ENCODE data around the gene JUN. TPM values are rescaled to one million over a fixed set of nuclear protein-coding genes. Genes with fewer than 3 reads are reported as not detected.

The JUN gene
- total and polyA plus RNA-seq, 2 experiments from 2014 or later = 189 to 351 TPM

GRCh38 chr1:58809325-58810010, 25.6 kb upstream of the JUN start:
- H3K9me3 ChIP-seq (ENCODE audit: low read depth) = no peaks in the 10 kb centered on the region
- H3K27me3 ChIP-seq = no peaks in the 10 kb centered on the region
- H3K79me2 ChIP-seq = no peaks in the 10 kb centered on the region
- peak overlapping the region; percentile 72 for H3K27ac ChIP-seq
- H4K20me1 ChIP-seq (ENCODE audit: insufficient read depth, poor library complexity, severe bottlenecking) = no peaks in the 10 kb centered on the region
- H3K4me2 ChIP-seq = no peak overlapping the region
- H3K9me2 ChIP-seq (replicated peaks; ENCODE audit: insufficient read depth) = no peaks in the 10 kb centered on the region
- no peaks in the 10 kb centered on the region for H3K36me3 ChIP-seq (replicated peaks; ENCODE audit: insufficient read depth, low read depth)
- peak; percentile 56 for DNase-seq (ENCODE audit: low spot score)
- peaks cover 19% of the 10 kb centered on the region for H3K4me1 ChIP-seq (ENCODE audit: insufficient read depth)
- no peak for TF ChIP-seq EZH2 (IDR thresholded peaks at IDR 0.05; ENCODE audit: borderline replicate concordance)
- no peak for TF ChIP-seq EZH2phosphoT487 (IDR thresholded peaks at IDR 0.05; ENCODE audit: low read depth, severe bottlenecking, unreplicated experiment)
- TF ChIP-seq CTCF (IDR thresholded peaks at IDR 0.05; ENCODE audit: poor library complexity) = no peak
- H3K4me3 ChIP-seq = no peak overlapping the region
- 80% methylated on average over 9 of the region's 9 CpGs for WGBS (ENCODE audit: low lambda C conversion rate, missing lambda C conversion rate)
- H2AFZ ChIP-seq = no peak overlapping the region

GRCh38 chr1:58808077-58808476, 24.2 kb upstream of the JUN start:
- DNase-seq (ENCODE audit: low spot score) = no peak
- no peak overlapping the region for H3K4me2 ChIP-seq
- H3K27me3 ChIP-seq = no peaks in the 10 kb centered on the region
- no peak overlapping the region for H2AFZ ChIP-seq
- no peaks in the 10 kb centered on the region for H3K36me3 ChIP-seq (replicated peaks; ENCODE audit: insufficient read depth, low read depth)
- H3K79me2 ChIP-seq = no peaks in the 10 kb centered on the region
- H3K27ac ChIP-seq = no peak overlapping the region
- TF ChIP-seq EZH2phosphoT487 (IDR thresholded peaks at IDR 0.05; ENCODE audit: low read depth, severe bottlenecking, unreplicated experiment) = no peak
- no peak for TF ChIP-seq EZH2 (IDR thresholded peaks at IDR 0.05; ENCODE audit: borderline replicate concordance)
- no peak for TF ChIP-seq CTCF (IDR thresholded peaks at IDR 0.05; ENCODE audit: poor library complexity)
- peaks cover 14% of the 10 kb centered on the region for H3K4me1 ChIP-seq (ENCODE audit: insufficient read depth)
- no peaks in the 10 kb centered on the region for H4K20me1 ChIP-seq (ENCODE audit: insufficient read depth, poor library complexity, severe bottlenecking)
- WGBS (ENCODE audit: low lambda C conversion rate, missing lambda C conversion rate) = 50% methylated on average over 2 of the region's 2 CpGs
- no peaks in the 10 kb centered on the region for H3K9me3 ChIP-seq (ENCODE audit: low read depth)
- no peaks in the 10 kb centered on the region for H3K9me2 ChIP-seq (replicated peaks; ENCODE audit: insufficient read depth)
- no peak overlapping the region for H3K4me3 ChIP-seq

GRCh38 chr1:58805716-58806571, 22.1 kb upstream of the JUN start:
- H3K27ac ChIP-seq = peak overlapping the region; percentile 68

More at GRCh38 chr1:58805716-58806571, 22.1 kb upstream of the JUN start:
- 77% methylated on average over 11 of the region's 11 CpGs for WGBS (ENCODE audit: low lambda C conversion rate, missing lambda C conversion rate)
- Histone ChIP-seq H3K4me2 (peak overlapping the region; percentile 9), H3K9me2 (replicated peaks; ENCODE audit: insufficient read depth) (no peaks in the 10 kb centered on the region), H3K4me3 (no peak overlapping the region), H3K4me1 (ENCODE audit: insufficient read depth) (peaks cover 14% of the 10 kb centered on the region), H4K20me1 (ENCODE audit: insufficient read depth, poor library complexity, severe bottlenecking) (no peaks in the 10 kb centered on the region), H3K79me2 (no peaks in the 10 kb centered on the region), H3K27me3 (no peaks in the 10 kb centered on the region), H2AFZ (no peak overlapping the region), H3K36me3 (replicated peaks; ENCODE audit: insufficient read depth, low read depth) (no peaks in the 10 kb centered on the region), H3K9me3 (ENCODE audit: low read depth) (no peaks in the 10 kb centered on the region)
- TF ChIP-seq EZH2phosphoT487 (IDR thresholded peaks at IDR 0.05; ENCODE audit: low read depth, severe bottlenecking, unreplicated experiment) (no peak), CTCF (IDR thresholded peaks at IDR 0.05; ENCODE audit: poor library complexity) (no peak), EZH2 (IDR thresholded peaks at IDR 0.05; ENCODE audit: borderline replicate concordance) (no peak)
- peak; percentile 31 for DNase-seq (ENCODE audit: low spot score)
